T-helper 2 cell treated with Interferon-gamma antibody and Interleukin-4, amounts not matched to agents 5 μg/mL and 100 μg/mL, for 36 hours (primary cell): ENCODE data around the gene AMOTL1.
"Not testable (repeated sequence)": the region's sequence is repeated elsewhere in the genome, so short reads cannot be mapped to it uniquely, and the experiment has no call there.

Experiments used
- DNase-seq: peaks from one replicate; pipeline ENCODE4 v3.0.0; 2021; ENCODE audit warnings: low spot score
- H3K27ac Mint-ChIP-seq: one replicate; pipeline ENCODE4 v1.8.0; 2021; ENCODE audit warnings: mild to moderate bottlenecking, mixed read lengths
- H3K27me3 Mint-ChIP-seq: one replicate; pipeline ENCODE4 v1.8.0; 2021; ENCODE audit warnings: low read depth, mixed read lengths
- H3K36me3 Mint-ChIP-seq: one replicate; pipeline ENCODE4 v1.8.0; 2021; ENCODE audit warnings: low read depth, mixed read lengths
- H3K4me1 Mint-ChIP-seq: one replicate; pipeline ENCODE4 v1.8.0; 2021; ENCODE audit warnings: low read depth, mixed read lengths
- H3K4me3 Mint-ChIP-seq: one replicate; pipeline ENCODE4 v1.8.0; 2022; ENCODE audit warnings: mild to moderate bottlenecking, moderate library complexity, mixed read lengths
- H3K9me3 Mint-ChIP-seq: one replicate; pipeline ENCODE4 v1.8.0; 2021; ENCODE audit warnings: mixed read lengths

AMOTL1 gene

DNA sequence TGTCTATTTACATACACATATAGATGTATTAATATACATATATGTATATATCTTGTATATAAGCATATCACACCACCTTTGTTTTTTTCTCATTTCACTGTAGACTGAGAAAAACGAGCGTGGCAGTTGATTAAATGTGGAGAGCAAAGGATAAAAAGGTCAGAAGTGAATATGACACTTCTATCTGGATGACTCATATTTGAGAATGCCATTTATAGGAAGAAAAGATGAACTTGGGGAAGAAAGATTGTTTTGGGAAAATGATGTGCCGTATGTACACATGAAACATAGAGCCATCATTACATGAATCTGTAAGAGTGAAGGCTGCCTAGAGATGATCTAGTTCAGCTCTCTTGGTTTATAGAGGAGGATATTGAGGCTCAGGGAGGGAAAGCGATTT, 28.7 kb downstream of the AMOTL1 start:
- H3K4me1 Mint-ChIP-seq: no peaks in the 10 kb centered on the region
- no peaks in the 10 kb centered on the region for H3K36me3 Mint-ChIP-seq
- H3K27ac Mint-ChIP-seq: no peak overlapping the region
- no peak for DNase-seq
- H3K9me3 Mint-ChIP-seq: no peaks in the 10 kb centered on the region
- no peak overlapping the region for H3K4me3 Mint-ChIP-seq
- H3K27me3 Mint-ChIP-seq: no peaks in the 10 kb centered on the region

DNA sequence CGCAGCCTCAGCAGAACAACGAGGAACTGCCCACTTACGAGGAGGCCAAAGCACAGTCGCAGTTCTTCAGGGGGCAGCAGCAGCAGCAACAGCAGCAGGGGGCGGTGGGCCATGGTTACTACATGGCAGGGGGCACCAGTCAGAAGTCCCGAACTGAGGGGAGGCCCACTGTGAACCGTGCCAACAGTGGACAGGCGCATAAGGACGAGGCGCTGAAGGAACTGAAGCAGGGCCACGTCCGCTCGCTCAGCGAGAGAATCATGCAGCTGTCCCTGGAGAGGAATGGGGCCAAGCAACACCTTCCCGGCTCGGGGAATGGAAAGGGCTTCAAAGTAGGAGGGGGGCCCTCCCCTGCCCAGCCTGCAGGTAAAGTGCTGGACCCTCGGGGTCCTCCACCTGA, 31.6 kb downstream of the AMOTL1 start:
- no peaks in the 10 kb centered on the region for H3K9me3 Mint-ChIP-seq
- H3K27ac Mint-ChIP-seq: no peak overlapping the region
- H3K4me1 Mint-ChIP-seq: no peaks in the 10 kb centered on the region
- no peak for DNase-seq
- H3K36me3 Mint-ChIP-seq: no peaks in the 10 kb centered on the region
- no peaks in the 10 kb centered on the region for H3K27me3 Mint-ChIP-seq
- no peak overlapping the region for H3K4me3 Mint-ChIP-seq

GRCh38 chr11:94800414-94800813, 32.3 kb downstream of the AMOTL1 start:
- no peaks in the 10 kb centered on the region for H3K27me3 Mint-ChIP-seq
- H3K9me3 Mint-ChIP-seq: no peaks in the 10 kb centered on the region
- no peak for DNase-seq
- no peaks in the 10 kb centered on the region for H3K4me1 Mint-ChIP-seq
- no peak overlapping the region for H3K27ac Mint-ChIP-seq
- H3K36me3 Mint-ChIP-seq: no peaks in the 10 kb centered on the region
- no peak overlapping the region for H3K4me3 Mint-ChIP-seq

- DNase-seq: no peak
- no peaks in the 10 kb centered on the region for H3K4me1 Mint-ChIP-seq
- H3K27me3 Mint-ChIP-seq: no peaks in the 10 kb centered on the region
- no peak overlapping the region for H3K4me3 Mint-ChIP-seq
- H3K9me3 Mint-ChIP-seq: no peaks in the 10 kb centered on the region
- H3K27ac Mint-ChIP-seq: no peak overlapping the region
- H3K36me3 Mint-ChIP-seq: no peaks in the 10 kb centered on the region
Observed at GRCh38 chr11:94801866-94802460, 33.8 kb downstream of the AMOTL1 start.

GRCh38 chr11:94802501-94802900, 34.3 kb downstream of the AMOTL1 start:
- Mint-ChIP-seq H3K4me1 (no peaks in the 10 kb centered on the region), H3K4me3 (no peak overlapping the region)
- no peak for DNase-seq

GRCh38 chr11:94803491-94803890, 35.3 kb downstream of the AMOTL1 start:
- no peak for DNase-seq
- Mint-ChIP-seq H3K9me3 (no peaks in the 10 kb centered on the region), H3K4me3 (no peak overlapping the region)

More at GRCh38 chr11:94802501-94802900, 34.3 kb downstream of the AMOTL1 start:
- Mint-ChIP-seq H3K36me3 (no peaks in the 10 kb centered on the region), H3K27ac (no peak overlapping the region), H3K27me3 (no peaks in the 10 kb centered on the region), H3K9me3 (no peaks in the 10 kb centered on the region)

DNA sequence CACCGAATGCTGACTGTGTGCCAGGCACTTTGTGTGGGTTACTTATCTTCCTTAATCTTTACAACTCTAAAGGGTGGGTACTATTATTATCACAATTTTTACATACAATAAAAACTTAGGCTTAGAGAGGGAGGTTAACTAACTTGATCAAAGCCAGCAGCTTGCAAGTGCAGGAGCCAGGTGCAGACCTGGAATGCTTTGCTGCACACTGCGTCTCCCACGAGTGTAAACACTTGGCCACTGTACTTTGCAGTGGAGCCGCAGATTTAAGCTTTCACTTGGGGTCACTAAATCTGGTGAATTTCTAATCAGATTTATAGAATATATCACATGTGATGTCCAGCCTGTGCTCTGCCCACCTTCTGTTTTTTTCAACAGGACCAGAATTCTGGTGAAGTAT, 36.7 kb downstream of the AMOTL1 start:
- Mint-ChIP-seq H3K27ac (no peak overlapping the region), H3K27me3 (no peaks in the 10 kb centered on the region), H3K9me3 (no peaks in the 10 kb centered on the region), H3K4me1 (no peaks in the 10 kb centered on the region), H3K36me3 (no peaks in the 10 kb centered on the region), H3K4me3 (no peak overlapping the region)
- DNase-seq: no peak

More at GRCh38 chr11:94803491-94803890, 35.3 kb downstream of the AMOTL1 start:
- Mint-ChIP-seq H3K27me3 (no peaks in the 10 kb centered on the region), H3K36me3 (no peaks in the 10 kb centered on the region), H3K27ac (no peak overlapping the region), H3K4me1 (no peaks in the 10 kb centered on the region)

DNA sequence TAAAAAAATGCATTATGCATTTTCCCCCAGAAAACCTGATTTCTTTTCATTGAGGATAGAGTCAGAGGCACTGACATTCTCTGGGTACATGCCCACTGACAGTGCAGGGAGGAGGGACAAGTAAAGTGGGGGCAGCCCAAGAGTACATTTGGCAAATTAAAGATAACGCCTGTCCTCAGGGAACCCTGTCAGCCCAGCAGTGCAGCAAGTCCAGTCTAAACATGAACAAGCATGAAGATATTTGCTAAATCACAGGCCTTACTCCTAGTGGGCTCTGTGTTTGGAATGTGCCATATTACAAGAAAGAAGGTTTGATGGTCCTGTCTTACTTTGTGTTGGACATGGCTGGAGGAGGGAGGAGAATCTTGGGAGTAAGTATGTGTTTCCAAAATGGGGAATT, 37.9 kb downstream of the AMOTL1 start:
- H3K27ac Mint-ChIP-seq: no peak overlapping the region
- H3K36me3 Mint-ChIP-seq: no peaks in the 10 kb centered on the region
- H3K27me3 Mint-ChIP-seq: no peaks in the 10 kb centered on the region
- DNase-seq: no peak
- no peaks in the 10 kb centered on the region for H3K9me3 Mint-ChIP-seq
- no peaks in the 10 kb centered on the region for H3K4me1 Mint-ChIP-seq
- H3K4me3 Mint-ChIP-seq: no peak overlapping the region

DNA sequence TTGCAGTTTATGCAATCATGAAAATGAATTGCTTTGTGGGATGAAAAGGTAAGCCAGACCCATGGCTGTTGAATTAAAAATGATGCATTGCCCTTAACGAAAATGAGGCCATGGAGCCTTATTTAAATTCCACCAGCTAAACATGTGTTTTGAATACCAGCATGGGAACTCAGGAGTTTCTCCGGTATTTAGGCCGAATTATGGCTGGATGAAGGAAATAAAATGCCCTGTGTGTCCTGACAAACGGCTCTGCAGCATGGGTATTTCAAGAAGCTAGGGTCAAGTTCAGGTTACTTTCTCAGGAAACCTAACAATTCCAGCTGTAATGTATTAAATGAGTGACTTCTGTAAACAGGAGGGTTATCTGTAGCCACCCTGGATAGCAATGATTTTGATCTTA, 38.3 kb downstream of the AMOTL1 start:
- Mint-ChIP-seq H3K4me1 (no peaks in the 10 kb centered on the region), H3K36me3 (no peaks in the 10 kb centered on the region), H3K27ac (no peak overlapping the region), H3K4me3 (no peak overlapping the region), H3K9me3 (no peaks in the 10 kb centered on the region), H3K27me3 (no peaks in the 10 kb centered on the region)
- no peak for DNase-seq

- H3K27ac Mint-ChIP-seq: no peak overlapping the region
- H3K4me3 Mint-ChIP-seq: no peak overlapping the region
- no peaks in the 10 kb centered on the region for H3K36me3 Mint-ChIP-seq
- H3K9me3 Mint-ChIP-seq: peaks cover 3% of the 10 kb centered on the region
- DNase-seq: no peak
- H3K4me1 Mint-ChIP-seq: no peaks in the 10 kb centered on the region
- H3K27me3 Mint-ChIP-seq: no peaks in the 10 kb centered on the region
Observed at GRCh38 chr11:94809251-94809650, 41.1 kb downstream of the AMOTL1 start.

GRCh38 chr11:94812724-94813720, 44.9 kb downstream of the AMOTL1 start:
- H3K9me3 Mint-ChIP-seq: peaks cover 17% of the 10 kb centered on the region
- H3K4me1 Mint-ChIP-seq, H3K4me3 Mint-ChIP-seq, DNase-seq, H3K27me3 Mint-ChIP-seq, H3K27ac Mint-ChIP-seq, H3K36me3 Mint-ChIP-seq: not testable (repeated sequence)

DNA sequence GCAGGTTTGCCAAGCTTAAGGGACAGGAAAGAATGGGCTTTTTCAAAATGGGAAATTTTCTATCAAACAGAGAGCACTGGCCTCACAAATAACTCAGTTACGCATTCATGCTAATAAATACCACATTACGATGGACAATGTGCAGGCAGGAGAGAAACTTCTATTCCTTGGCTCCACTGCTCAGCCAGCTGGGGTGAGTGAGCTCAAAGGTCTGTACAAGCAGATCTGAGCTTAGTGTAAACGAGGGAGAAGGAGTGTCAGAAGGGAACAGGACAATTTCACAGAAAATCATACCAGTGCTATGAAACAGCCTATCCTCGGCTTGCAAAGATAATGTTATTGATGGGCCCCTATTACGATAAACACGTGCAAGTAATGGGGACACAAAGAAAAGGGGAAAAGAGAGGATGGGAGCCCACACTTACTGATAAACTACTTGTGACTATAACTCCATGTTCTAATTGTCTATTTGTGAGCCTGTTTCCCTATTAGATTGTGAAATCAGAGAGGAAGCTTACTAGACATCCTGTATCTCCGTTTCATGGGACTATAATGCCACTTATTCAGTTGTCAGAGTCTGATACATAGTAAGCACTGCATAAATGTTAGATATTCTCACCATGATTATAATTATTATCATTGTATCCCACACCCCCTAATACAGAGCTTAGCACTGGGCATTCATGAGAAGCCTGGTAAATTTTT, 46.3 kb downstream of the AMOTL1 start:
- Mint-ChIP-seq H3K36me3 (no peaks in the 10 kb centered on the region), H3K27me3 (no peaks in the 10 kb centered on the region), H3K4me3 (no peak overlapping the region), H3K9me3 (peaks cover 17% of the 10 kb centered on the region), H3K4me1 (no peaks in the 10 kb centered on the region), H3K27ac (no peak overlapping the region)
- DNase-seq: no peak

GRCh38 chr11:94815705-94816344, 47.7 kb downstream of the AMOTL1 start:
- Mint-ChIP-seq H3K27me3 (no peaks in the 10 kb centered on the region), H3K4me1 (no peaks in the 10 kb centered on the region), H3K36me3 (no peaks in the 10 kb centered on the region), H3K9me3 (peaks cover 17% of the 10 kb centered on the region), H3K4me3 (no peak overlapping the region), H3K27ac (no peak overlapping the region)
- DNase-seq: no peak

DNA sequence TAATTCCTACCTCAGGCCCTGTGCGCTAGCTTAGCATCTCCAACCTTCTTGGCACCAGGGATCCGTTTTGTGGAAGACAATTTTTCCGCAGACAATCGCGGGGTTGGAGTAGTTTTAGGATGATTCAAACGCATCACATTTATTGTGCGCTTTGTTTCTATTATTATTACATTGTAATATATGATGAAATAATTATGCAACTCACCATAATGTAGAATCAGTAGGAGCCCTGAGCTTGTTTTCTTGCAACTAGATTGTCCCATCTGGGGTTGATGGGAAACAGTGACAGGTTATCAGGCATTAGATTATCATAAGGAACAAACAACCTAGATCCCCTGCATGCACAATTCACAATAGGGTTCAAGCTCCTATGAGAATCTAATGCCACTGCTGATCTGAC, 52.3 kb downstream of the AMOTL1 start:
- Mint-ChIP-seq H3K4me1 (no peaks in the 10 kb centered on the region), H3K36me3 (no peaks in the 10 kb centered on the region), H3K27me3 (no peaks in the 10 kb centered on the region), H3K27ac (no peak overlapping the region), H3K4me3 (no peak overlapping the region), H3K9me3 (peaks cover 12% of the 10 kb centered on the region)
- no peak for DNase-seq
